Coronary artery (tissue), 2 donors: ENCODE data around the gene IFIT5.

ENCODE experiments used
- DNase-seq: peaks from one replicate; pipeline ENCODE4 v3.0.0-alpha.2; 2017; ENCODE audit warnings: low spot score
- H3K27ac ChIP-seq, 2 donors: fragments of 200-600 bp; sonication (generic); one replicate each; pipeline ENCODE4 v1.5.1; 2016 to 2019
- H3K4me3 ChIP-seq: fragments of 200-600 bp; sonication (generic); 2 replicates; pipeline ENCODE4 v1.5.1; 2016; ENCODE audit warnings: mild to moderate bottlenecking, moderate library complexity
- CTCF ChIP-seq: fragments of 200-600 bp; sonication (generic); IDR thresholded peaks from one replicate; pipeline ENCODE4 v1.5.1; 2019; ENCODE audit warnings: antibody characterized with exemption

IFIT5 gene

GRCh38 chr10:89414146-89414878 is at the start of gene IFIT5:
TSS of gene IFIT5 (plus strand) at chr10:89414568. CDS start at chr10:89414799, 231 bp downstream.
- H3K27ac ChIP-seq, result peak within 1 kb of the TSS; percentile 92 to 96
- peak; percentile 81 for DNase-seq
- TF ChIP-seq CTCF, result no peak
- peak within 1 kb of the TSS; percentile 85 for H3K4me3 ChIP-seq

GRCh38 chr10:89367529-89367928 is 46.8 kb upstream of the IFIT5 start:
- TF ChIP-seq CTCF, result no peak
- DNase-seq, result no peak
- Histone ChIP-seq H3K27ac (peak overlapping the region in 1 of 2 donors; percentile 58), H3K4me3 (no peak overlapping the region)

GRCh38 chr10:89368129-89368528 is 46.2 kb upstream of the IFIT5 start:
- H3K27ac ChIP-seq, result peak overlapping the region in 1 of 2 donors; percentile 23
- DNase-seq, result no peak
- TF ChIP-seq CTCF, result no peak
- H3K4me3 ChIP-seq, result no peak overlapping the region

- no peak for DNase-seq
- Histone ChIP-seq H3K4me3 (no peak overlapping the region), H3K27ac (peak overlapping the region in 1 of 2 donors; percentile 20)
- TF ChIP-seq CTCF, result peak; percentile 46
These were observed 44.9 kb upstream of the IFIT5 start for GRCh38 chr10:89369156-89370105.

GRCh38 chr10:89371079-89371478 is 43.3 kb upstream of the IFIT5 start:
- no peak for DNase-seq
- Histone ChIP-seq H3K4me3 (no peak overlapping the region), H3K27ac (no peak overlapping the region)
- TF ChIP-seq CTCF, result no peak

GRCh38 chr10:89371987-89372386 is 42.4 kb upstream of the IFIT5 start:
- no peak overlapping the region for H3K27ac ChIP-seq

More at GRCh38 chr10:89371987-89372386, 42.4 kb upstream of the IFIT5 start:
- no peak for TF ChIP-seq CTCF
- H3K4me3 ChIP-seq, result no peak overlapping the region
- no peak for DNase-seq
